ENCODE measurements around the gene LIF. TPM values are rescaled to one million over a fixed set of nuclear protein-coding genes. Genes with fewer than 3 reads are reported as not detected.

The LIF gene
- total RNA-seq, 1 experiment from 2014 or later = 75.4 TPM

- Histone ChIP-seq H3K9me2 (ENCODE audit: insufficient read depth) (no peaks in the 10 kb centered on the region), H3K4me1 (ENCODE audit: control insufficient read depth in 1 of 2, insufficient read depth in 2 of 2, low read length in 2 of 2) (peaks cover 31 to 32% of the 10 kb centered on the region in 2 experiments), H3K4me2 (ENCODE audit: low read length) (no peak overlapping the region), H3K27ac (ENCODE audit: low read depth, low read length) (no peak overlapping the region), H2AFZ (ENCODE audit: low read depth, low read length, poor library complexity, severe bottlenecking) (no peak overlapping the region), H3K79me2 (ENCODE audit: insufficient read depth, low read length) (no peaks in the 10 kb centered on the region), H3K36me3 (ENCODE audit: control insufficient read depth in 1 of 2, insufficient read depth in 2 of 2, low read length in 2 of 2) (peaks cover 2 to 4% of the 10 kb centered on the region in 2 experiments; a peak in 2 of 4 replicates), H3K9me3 (ENCODE audit: control insufficient read depth in 1 of 2, insufficient read depth in 1 of 2, low read depth in 1 of 2, low read length in 2 of 2) (no peaks in the 10 kb centered on the region), H3K9ac (ENCODE audit: low read length) (no peak overlapping the region), H4K20me1 (ENCODE audit: insufficient read depth) (no peaks in the 10 kb centered on the region), H3K27me3 (ENCODE audit: insufficient read depth, low read length) (no peaks in the 10 kb centered on the region), H3K4me3 (replicated peaks in 1 of 2; ENCODE audit: low read depth in 1 of 2, low read length in 2 of 2) (no peak overlapping the region)
- no TSS peak for BruUV-seq (replicated peaks)
- TF ChIP-seq ELF1 (IDR thresholded peaks at IDR 0.05; ENCODE audit: borderline replicate concordance, low read depth) = no peak
- TF ChIP-seq ZFX (IDR thresholded peaks at IDR 0.05) = no peak
- no peak for TF ChIP-seq REST (IDR thresholded peaks at IDR 0.05; ENCODE audit: low read depth)
- ChIA-PET RAD21 (ENCODE audit: low non-redundant PET in 1 of 2, low total read pairs in 2 of 2, uncharacterized antibody in 2 of 2, unreplicated experiment in 2 of 2) (no interaction called here), CTCF (no interaction called here), POLR2A (no interaction called here)
- DNase-seq (ENCODE audit: low read depth, low spot score) (no peak), ATAC-seq (no peak)
- intact Hi-C loops (cut with micrococcal nuclease) = no loop called here
These were observed 47.5 kb upstream of the LIF start for GRCh38 chr22:30294066-30294465.

- ChIA-PET POLR2A (no interaction called here), RAD21 (ENCODE audit: low non-redundant PET in 1 of 2, low total read pairs in 2 of 2, uncharacterized antibody in 2 of 2, unreplicated experiment in 2 of 2) (interaction anchor here in 1 of 2 experiments (0.6 kb wide), 1 partner anchor 10 kb away, joined by 3 read pairs; no protein-coding TSS in a partner anchor), CTCF (no interaction called here)
- no peak overlapping the region for H3K9ac ChIP-seq (ENCODE audit: low read length)
- no TSS peak for BruUV-seq (replicated peaks)
- peaks cover 2 to 4% of the 10 kb centered on the region in 2 experiments; a peak in 2 of 4 replicates for H3K36me3 ChIP-seq (ENCODE audit: control insufficient read depth in 1 of 2, insufficient read depth in 2 of 2, low read length in 2 of 2)
- TF ChIP-seq SRF (IDR thresholded peaks at IDR 0.05; ENCODE audit: low read depth) (no peak), EZH2phosphoT487 (IDR thresholded peaks at IDR 0.05; ENCODE audit: borderline replicate concordance) (no peak), TCF7L2 (IDR thresholded peaks at IDR 0.05; ENCODE audit: borderline replicate concordance, extremely low read depth, insufficient read depth, insufficient read length) (no peak), FOSL1 (IDR thresholded peaks at IDR 0.05; ENCODE audit: low read depth) (no peak), SP1 (IDR thresholded peaks at IDR 0.05; ENCODE audit: low read depth) (no peak), CTCF (IDR thresholded peaks at IDR 0.05 in 2 of 3, conservative IDR thresholded peaks at IDR 0.05 in 1 of 3; ENCODE audit: borderline replicate concordance in 1 of 3, insufficient read depth in 1 of 3, low read depth in 2 of 3, low read length in 2 of 3) (no peak), YY1 (IDR thresholded peaks at IDR 0.05; ENCODE audit: extremely low read depth, insufficient replicate concordance, low read depth, low read length) (no peak), EGR1 (IDR thresholded peaks at IDR 0.05; ENCODE audit: low read depth) (no peak), ATF3 (IDR thresholded peaks at IDR 0.05) (no peak), CEBPB (IDR thresholded peaks at IDR 0.05; ENCODE audit: low read depth) (no peak), RAD21 (IDR thresholded peaks at IDR 0.05; ENCODE audit: low read depth) (no peak)
- no peak overlapping the region for H3K27ac ChIP-seq (ENCODE audit: low read depth, low read length)
- no peaks in the 10 kb centered on the region for H3K27me3 ChIP-seq (ENCODE audit: insufficient read depth, low read length)
- DNase-seq (ENCODE audit: low read depth, low spot score) (no peak), ATAC-seq (no peak)
- H3K4me1 ChIP-seq (ENCODE audit: control insufficient read depth in 1 of 2, insufficient read depth in 2 of 2, low read length in 2 of 2) = peaks cover 31 to 32% of the 10 kb centered on the region in 2 experiments
- intact Hi-C loops (cut with micrococcal nuclease) = no loop called here
- no peak overlapping the region for H3K4me2 ChIP-seq (ENCODE audit: low read length)
- H3K9me3 ChIP-seq (ENCODE audit: control insufficient read depth in 1 of 2, insufficient read depth in 1 of 2, low read depth in 1 of 2, low read length in 2 of 2) = no peaks in the 10 kb centered on the region
- no peaks in the 10 kb centered on the region for H3K79me2 ChIP-seq (ENCODE audit: insufficient read depth, low read length)
- no peaks in the 10 kb centered on the region for H4K20me1 ChIP-seq (ENCODE audit: insufficient read depth)
- no peak overlapping the region for H3K4me3 ChIP-seq (replicated peaks in 1 of 2; ENCODE audit: low read depth in 1 of 2, low read length in 2 of 2)
- H2AFZ ChIP-seq (ENCODE audit: low read depth, low read length, poor library complexity, severe bottlenecking) = no peak overlapping the region
- no peaks in the 10 kb centered on the region for H3K9me2 ChIP-seq (ENCODE audit: insufficient read depth)
These were observed 46.5 kb upstream of the LIF start for GRCh38 chr22:30293026-30293425.
